Measurements from ENCODE around the gene RFX7.

DNA sequence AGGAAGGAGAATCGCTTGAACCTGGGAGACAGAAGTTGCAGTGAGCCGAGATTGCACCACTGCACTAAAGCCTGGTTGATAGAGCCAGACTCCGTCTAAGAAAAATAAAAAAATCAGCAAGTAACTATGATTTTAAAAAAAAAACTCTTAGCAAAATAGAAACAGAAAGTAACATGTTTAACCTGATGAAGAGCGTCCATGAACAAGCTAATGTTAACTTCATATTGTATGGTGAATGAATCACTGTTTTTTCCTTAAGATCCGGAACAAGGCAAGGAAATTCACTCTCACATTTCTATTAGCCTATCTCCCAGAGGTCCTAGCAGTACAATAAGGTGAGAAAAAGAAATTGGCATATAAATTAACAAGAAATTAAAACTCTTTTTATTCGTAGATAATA is 69.0 kb downstream of the RFX7 start:
- TF ChIP-seq, protein P1, sequence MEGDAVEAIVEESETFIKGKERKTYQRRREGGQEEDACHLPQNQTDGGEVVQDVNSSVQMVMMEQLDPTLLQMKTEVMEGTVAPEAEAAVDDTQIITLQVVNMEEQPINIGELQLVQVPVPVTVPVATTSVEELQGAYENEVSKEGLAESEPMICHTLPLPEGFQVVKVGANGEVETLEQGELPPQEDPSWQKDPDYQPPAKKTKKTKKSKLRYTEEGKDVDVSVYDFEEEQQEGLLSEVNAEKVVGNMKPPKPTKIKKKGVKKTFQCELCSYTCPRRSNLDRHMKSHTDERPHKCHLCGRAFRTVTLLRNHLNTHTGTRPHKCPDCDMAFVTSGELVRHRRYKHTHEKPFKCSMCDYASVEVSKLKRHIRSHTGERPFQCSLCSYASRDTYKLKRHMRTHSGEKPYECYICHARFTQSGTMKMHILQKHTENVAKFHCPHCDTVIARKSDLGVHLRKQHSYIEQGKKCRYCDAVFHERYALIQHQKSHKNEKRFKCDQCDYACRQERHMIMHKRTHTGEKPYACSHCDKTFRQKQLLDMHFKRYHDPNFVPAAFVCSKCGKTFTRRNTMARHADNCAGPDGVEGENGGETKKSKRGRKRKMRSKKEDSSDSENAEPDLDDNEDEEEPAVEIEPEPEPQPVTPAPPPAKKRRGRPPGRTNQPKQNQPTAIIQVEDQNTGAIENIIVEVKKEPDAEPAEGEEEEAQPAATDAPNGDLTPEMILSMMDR (IDR thresholded peaks at IDR 0.05) = no peak
- TF ChIP-seq EZH2 (IDR thresholded peaks at IDR 0.05; ENCODE audit: borderline replicate concordance, insufficient read depth, low read depth, low read length, poor library complexity, severe bottlenecking) = no peak
